WTC11 (cell line): Measurements from ENCODE around the gene CHTF18.

Experiments used
- CBFB ChIP-seq: sonication (generic); formaldehyde crosslinking; IDR thresholded peaks from 2 replicates; pipeline ENCODE4 v1.8.1; 2022; ENCODE audit warnings: mild to moderate bottlenecking, low read depth, missing genetic modification reagents
- E2F4 ChIP-seq: sonication (generic); formaldehyde crosslinking; IDR thresholded peaks from 2 replicates; pipeline ENCODE4 v1.8.1; 2022; ENCODE audit warnings: low read depth, mild to moderate bottlenecking, moderate library complexity, missing genetic modification reagents, borderline replicate concordance
- IRF1 ChIP-seq: sonication (generic); formaldehyde crosslinking; IDR thresholded peaks from 2 replicates; pipeline ENCODE4 v1.8.0; 2023; ENCODE audit warnings: missing genetic modification reagents
- MXD4 ChIP-seq: fragments of 250-450 bp; sonication (Bioruptor Pico); IDR thresholded peaks from 2 replicates; pipeline ENCODE4 v1.8.0; 2021; ENCODE audit warnings: mild to moderate bottlenecking, moderate library complexity, borderline replicate concordance
- NR2C2 ChIP-seq: sonication (generic); formaldehyde crosslinking; IDR thresholded peaks from 2 replicates; pipeline ENCODE4 v1.8.0; 2022; ENCODE audit warnings: mild to moderate bottlenecking, missing genetic modification reagents
- NR3C1 ChIP-seq: sonication (generic); formaldehyde crosslinking; conservative IDR thresholded peaks from 2 replicates; pipeline ENCODE4 v1.8.1; 2023; ENCODE audit warnings: low read depth, mild to moderate bottlenecking, missing genetic modification reagents
- PRDM15 ChIP-seq: sonication (generic); formaldehyde crosslinking; IDR thresholded peaks from 2 replicates; pipeline ENCODE4 v1.8.0; 2022; ENCODE audit warnings: missing genetic modification reagents
- TEAD1 ChIP-seq: sonication (generic); formaldehyde crosslinking; IDR thresholded peaks from 2 replicates; pipeline ENCODE4 v1.8.0; 2022; ENCODE audit warnings: mild to moderate bottlenecking, missing genetic modification reagents
- TP53 ChIP-seq: sonication (generic); formaldehyde crosslinking; IDR thresholded peaks from 2 replicates; pipeline ENCODE4 v1.8.1; 2023; ENCODE audit warnings: mild to moderate bottlenecking, missing genetic modification reagents
- USF2 ChIP-seq: sonication (generic); formaldehyde crosslinking; IDR thresholded peaks from 2 replicates; pipeline ENCODE4 v1.8.1; 2023; ENCODE audit warnings: mild to moderate bottlenecking, missing genetic modification reagents, moderate library complexity
- ZNF423 ChIP-seq: fragments of 250-450 bp; sonication (Bioruptor Pico); IDR thresholded peaks from 2 replicates; pipeline ENCODE4 v2.1.2; 2022; ENCODE audit warnings: mild to moderate bottlenecking, moderate library complexity
- TF ChIP-seq, protein P1 (sequence below): fragments of 200-600 bp; IDR thresholded peaks from 2 replicates; pipeline ENCODE4 v1.8.0; 2022; ENCODE audit warnings: antibody characterized with exemption

GRCh38 chr16:775236-775796, 13.1 kb upstream of the CHTF18 start:
- TF ChIP-seq ZNF423 (CRISPR knock-in tag): no peak
- no peak for TF ChIP-seq NR2C2
- no peak for TF ChIP-seq NR3C1 (CRISPR knock-in tag)
- TF ChIP-seq, protein P1, sequence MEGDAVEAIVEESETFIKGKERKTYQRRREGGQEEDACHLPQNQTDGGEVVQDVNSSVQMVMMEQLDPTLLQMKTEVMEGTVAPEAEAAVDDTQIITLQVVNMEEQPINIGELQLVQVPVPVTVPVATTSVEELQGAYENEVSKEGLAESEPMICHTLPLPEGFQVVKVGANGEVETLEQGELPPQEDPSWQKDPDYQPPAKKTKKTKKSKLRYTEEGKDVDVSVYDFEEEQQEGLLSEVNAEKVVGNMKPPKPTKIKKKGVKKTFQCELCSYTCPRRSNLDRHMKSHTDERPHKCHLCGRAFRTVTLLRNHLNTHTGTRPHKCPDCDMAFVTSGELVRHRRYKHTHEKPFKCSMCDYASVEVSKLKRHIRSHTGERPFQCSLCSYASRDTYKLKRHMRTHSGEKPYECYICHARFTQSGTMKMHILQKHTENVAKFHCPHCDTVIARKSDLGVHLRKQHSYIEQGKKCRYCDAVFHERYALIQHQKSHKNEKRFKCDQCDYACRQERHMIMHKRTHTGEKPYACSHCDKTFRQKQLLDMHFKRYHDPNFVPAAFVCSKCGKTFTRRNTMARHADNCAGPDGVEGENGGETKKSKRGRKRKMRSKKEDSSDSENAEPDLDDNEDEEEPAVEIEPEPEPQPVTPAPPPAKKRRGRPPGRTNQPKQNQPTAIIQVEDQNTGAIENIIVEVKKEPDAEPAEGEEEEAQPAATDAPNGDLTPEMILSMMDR: no peak
- no peak for TF ChIP-seq E2F4 (CRISPR knock-in tag)
- TF ChIP-seq PRDM15 (CRISPR knock-in tag): no peak
- TF ChIP-seq TP53 (CRISPR knock-in tag): no peak
- no peak for TF ChIP-seq MXD4 (CRISPR knock-in tag)
- no peak for TF ChIP-seq USF2 (CRISPR knock-in tag)
- TF ChIP-seq CBFB (CRISPR knock-in tag): no peak
- TF ChIP-seq TEAD1: no peak
- no peak for TF ChIP-seq IRF1 (CRISPR knock-in tag)
